ENCODE results near the gene CACNA2D1.

- no peak for TF ChIP-seq CTCF (IDR thresholded peaks at IDR 0.05)
- TF ChIP-seq POLR2A (IDR thresholded peaks at IDR 0.05) = no peak
Measured at GRCh38 chr7:81937091-81937490, 506.5 kb downstream of the CACNA2D1 start.
